Activated CD8-positive, alpha-beta T cell treated with anti-CD3 and anti-CD28 coated beads for 36 hours (primary cell): ENCODE measurements around the gene CXADR. TPM values are rescaled to one million over a fixed set of nuclear protein-coding genes. Genes with fewer than 3 reads are reported as not detected.

Experiments used
- ATAC-seq: fragments of 200-7000 bp; cut with Tn5 transposase; one replicate; pipeline ENCODE4 v1.10.0; 2021; ENCODE audit warnings: mild to moderate bottlenecking, moderate library complexity
- CTCF ChIA-PET: fragments of 350-600 bp; sonication (Branson Sonifier 250); formaldehyde crosslinking; loops from one replicate; lab custom pipeline; 2021; ENCODE audit warnings: antibody characterized with exemption; lab: Charles Lee
- POLR2A ChIA-PET: fragments of 350-600 bp; sonication (Branson Sonifier 250); formaldehyde crosslinking; loops from one replicate; lab custom pipeline; 2021; ENCODE audit warnings: antibody characterized with exemption; lab: Charles Lee
- DNase-seq: peaks from one replicate; pipeline ENCODE4 v3.0.0-alpha.2; 2020
- H3K27ac Mint-ChIP-seq: one replicate; pipeline ENCODE4 v1.8.0; 2021; ENCODE audit warnings: mild to moderate bottlenecking, mixed read lengths
- H3K27me3 Mint-ChIP-seq: one replicate; pipeline ENCODE4 v1.8.0; 2021; ENCODE audit warnings: mixed read lengths
- H3K36me3 Mint-ChIP-seq: one replicate; pipeline ENCODE4 v1.8.0; 2021; ENCODE audit warnings: low read depth, mixed read lengths
- H3K4me1 Mint-ChIP-seq: one replicate; pipeline ENCODE4 v1.8.0; 2021; ENCODE audit warnings: low read depth, mixed read lengths
- H3K4me3 Mint-ChIP-seq: one replicate; pipeline ENCODE4 v1.8.0; 2021; ENCODE audit warnings: mild to moderate bottlenecking, moderate library complexity, mixed read lengths
- H3K9me3 Mint-ChIP-seq: one replicate; pipeline ENCODE4 v1.8.0; 2021; ENCODE audit warnings: mixed read lengths
- intact Hi-C: fragments of 100-400 bp; cut with micrococcal nuclease; formaldehyde crosslinking; loops from one replicate; pipeline ENCODE4 v1.10.0; 2022
- total RNA-seq, 2 experiments: library from RNA; stranded (reverse); gene quantifications; one replicate each; pipeline ENCODE4 v1.2.3, GENCODE V29; 2021
- TF ChIP-seq, protein P1 (sequence below): fragments of 200-600 bp; IDR thresholded peaks from one replicate; pipeline ENCODE4 v1.8.0; 2022; ENCODE audit warnings: antibody characterized with exemption, mild to moderate bottlenecking

CXADR gene
- total RNA-seq, 2 experiments from 2014 or later, result 0.20 to 0.29 TPM

DNA sequence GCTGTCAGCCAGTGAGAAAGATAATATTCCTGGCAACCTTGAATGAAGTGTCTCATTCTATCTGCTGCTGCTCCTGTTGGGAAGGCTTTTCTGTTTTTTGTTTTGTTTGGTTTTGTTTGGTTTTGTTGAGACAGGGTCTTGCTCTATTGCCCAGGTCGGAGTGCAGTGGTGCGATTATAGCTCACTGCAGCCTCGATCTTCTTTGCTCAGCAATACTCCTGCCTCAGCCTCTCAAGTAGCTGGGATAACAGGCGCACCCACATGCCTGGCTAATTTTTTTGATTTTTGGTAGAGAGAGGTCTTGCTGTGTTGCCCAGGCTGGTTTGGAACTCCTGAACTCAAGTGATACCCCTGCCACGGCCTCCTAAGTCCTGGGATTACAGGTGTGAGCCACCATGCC is 62.2 kb downstream of the CXADR start:
- ATAC-seq (no peak), DNase-seq (no peak)
- Mint-ChIP-seq H3K27ac (no peak overlapping the region), H3K4me3 (no peak overlapping the region), H3K4me1 (no peaks in the 10 kb centered on the region), H3K9me3 (no peaks in the 10 kb centered on the region), H3K36me3 (no peaks in the 10 kb centered on the region), H3K27me3 (peaks cover 5% of the 10 kb centered on the region)
- intact Hi-C loops, result no loop called here
- ChIA-PET POLR2A (no interaction called here), CTCF (interaction anchor here (1.0 to 1.7 kb wide), 2 partner anchors 10 to 39 kb away, joined by 3 to 4 read pairs; no protein-coding TSS in a partner anchor)
- TF ChIP-seq, protein P1, sequence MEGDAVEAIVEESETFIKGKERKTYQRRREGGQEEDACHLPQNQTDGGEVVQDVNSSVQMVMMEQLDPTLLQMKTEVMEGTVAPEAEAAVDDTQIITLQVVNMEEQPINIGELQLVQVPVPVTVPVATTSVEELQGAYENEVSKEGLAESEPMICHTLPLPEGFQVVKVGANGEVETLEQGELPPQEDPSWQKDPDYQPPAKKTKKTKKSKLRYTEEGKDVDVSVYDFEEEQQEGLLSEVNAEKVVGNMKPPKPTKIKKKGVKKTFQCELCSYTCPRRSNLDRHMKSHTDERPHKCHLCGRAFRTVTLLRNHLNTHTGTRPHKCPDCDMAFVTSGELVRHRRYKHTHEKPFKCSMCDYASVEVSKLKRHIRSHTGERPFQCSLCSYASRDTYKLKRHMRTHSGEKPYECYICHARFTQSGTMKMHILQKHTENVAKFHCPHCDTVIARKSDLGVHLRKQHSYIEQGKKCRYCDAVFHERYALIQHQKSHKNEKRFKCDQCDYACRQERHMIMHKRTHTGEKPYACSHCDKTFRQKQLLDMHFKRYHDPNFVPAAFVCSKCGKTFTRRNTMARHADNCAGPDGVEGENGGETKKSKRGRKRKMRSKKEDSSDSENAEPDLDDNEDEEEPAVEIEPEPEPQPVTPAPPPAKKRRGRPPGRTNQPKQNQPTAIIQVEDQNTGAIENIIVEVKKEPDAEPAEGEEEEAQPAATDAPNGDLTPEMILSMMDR, result no peak

DNA sequence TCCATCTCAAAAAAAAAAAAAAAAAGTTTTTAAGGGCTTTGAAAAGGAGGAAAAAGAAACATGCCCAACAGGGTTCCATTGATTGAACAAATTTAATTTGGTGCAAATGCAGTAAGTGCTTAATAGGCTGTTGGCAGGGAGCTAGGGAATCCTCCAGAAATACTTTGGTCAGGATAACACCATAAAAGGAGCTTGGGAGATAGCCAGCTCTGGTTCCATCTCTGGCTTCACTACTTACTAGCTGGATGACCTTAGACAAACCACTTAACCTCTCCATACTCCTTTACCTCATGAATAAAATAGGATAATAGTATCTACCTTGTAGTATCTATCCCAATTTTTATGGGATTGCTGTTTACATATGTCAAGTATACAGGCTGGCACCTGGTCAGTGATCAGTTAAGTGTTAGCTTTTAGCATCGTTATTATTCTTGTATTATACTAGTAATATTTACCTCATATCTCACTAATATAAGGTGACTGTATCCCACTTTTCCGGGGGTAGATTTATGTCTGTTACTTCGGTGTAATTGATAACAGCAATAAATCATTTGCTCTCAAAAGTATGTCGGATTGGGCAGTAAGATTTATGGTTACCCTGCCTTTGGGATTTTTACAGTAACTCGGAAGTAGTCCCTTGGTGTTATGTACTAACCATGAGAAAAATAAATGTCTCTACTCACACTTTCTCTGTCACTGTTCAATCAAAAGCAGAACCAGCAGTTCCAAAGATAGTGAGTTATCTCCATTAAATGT is 63.4 kb downstream of the CXADR start:
- CTCF ChIA-PET, result no interaction called here
- H3K27me3 Mint-ChIP-seq, result peaks cover 3% of the 10 kb centered on the region
- POLR2A ChIA-PET, result no interaction called here
- no peaks in the 10 kb centered on the region for H3K4me1 Mint-ChIP-seq
- no peak overlapping the region for H3K4me3 Mint-ChIP-seq
- intact Hi-C loops, result no loop called here
- H3K27ac Mint-ChIP-seq, result no peak overlapping the region
- no peak for ATAC-seq
- H3K9me3 Mint-ChIP-seq, result no peaks in the 10 kb centered on the region
- DNase-seq, result no peak
- TF ChIP-seq, protein P1, result no peak
- H3K36me3 Mint-ChIP-seq, result no peaks in the 10 kb centered on the region

DNA sequence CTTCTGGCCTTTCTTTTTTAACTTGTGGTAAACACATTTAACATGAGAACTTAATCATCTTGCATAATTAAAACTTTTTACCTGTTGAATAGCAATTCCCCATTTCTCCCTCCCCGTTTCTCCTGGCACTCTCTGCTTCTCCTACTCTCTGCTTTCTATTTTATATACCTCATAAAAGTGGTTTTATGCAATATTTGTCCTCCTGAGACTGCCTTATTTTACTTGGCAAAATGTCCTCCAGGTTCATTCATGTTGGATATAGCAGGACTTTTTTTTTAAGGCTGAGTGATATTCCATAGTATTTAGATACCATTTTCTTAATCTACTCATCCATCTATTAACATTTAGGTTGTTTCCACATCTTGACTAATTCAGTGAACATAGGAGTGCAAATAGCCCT is 64.9 kb downstream of the CXADR start:
- no peak overlapping the region for H3K4me3 Mint-ChIP-seq
- ChIA-PET CTCF (no interaction called here), POLR2A (no interaction called here)
- no peaks in the 10 kb centered on the region for H3K4me1 Mint-ChIP-seq
- TF ChIP-seq, protein P1, result no peak
- intact Hi-C loops, result no loop called here
- H3K36me3 Mint-ChIP-seq, result no peaks in the 10 kb centered on the region
- H3K27me3 Mint-ChIP-seq, result peaks cover 3% of the 10 kb centered on the region
- no peak overlapping the region for H3K27ac Mint-ChIP-seq
- DNase-seq (no peak), ATAC-seq (no peak)
- H3K9me3 Mint-ChIP-seq, result no peaks in the 10 kb centered on the region

DNA sequence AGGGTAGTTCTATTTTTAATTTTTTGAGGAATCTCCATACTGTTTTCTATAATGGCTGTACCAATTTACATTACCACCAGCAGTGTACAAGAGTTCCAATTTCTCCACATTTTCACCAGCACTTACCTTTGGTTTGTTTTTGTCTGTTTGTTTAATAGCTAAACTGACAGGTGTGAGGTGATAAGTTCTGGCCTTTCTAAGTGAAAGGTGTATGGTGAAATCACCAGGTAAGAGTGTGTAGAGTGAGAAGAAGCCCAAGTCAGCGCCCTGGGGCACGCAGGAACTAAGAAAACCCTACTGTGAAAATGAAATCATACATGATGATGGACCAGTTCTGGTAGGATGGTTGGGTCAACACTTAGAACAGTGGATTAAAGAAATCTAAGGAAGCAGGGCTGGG is 65.3 kb downstream of the CXADR start:
- Mint-ChIP-seq H3K4me1 (no peaks in the 10 kb centered on the region), H3K27ac (no peak overlapping the region), H3K9me3 (no peaks in the 10 kb centered on the region), H3K27me3 (peaks cover 1% of the 10 kb centered on the region), H3K4me3 (no peak overlapping the region), H3K36me3 (no peaks in the 10 kb centered on the region)
- ATAC-seq, result no peak
- no peak for DNase-seq
- CTCF ChIA-PET, result interaction anchor here (0.9 kb wide), 1 partner anchor 189 kb away, joined by 3 read pairs; no protein-coding TSS in a partner anchor
- TF ChIP-seq, protein P1, result no peak
- POLR2A ChIA-PET, result no interaction called here
- intact Hi-C loops, result no loop called here

DNA sequence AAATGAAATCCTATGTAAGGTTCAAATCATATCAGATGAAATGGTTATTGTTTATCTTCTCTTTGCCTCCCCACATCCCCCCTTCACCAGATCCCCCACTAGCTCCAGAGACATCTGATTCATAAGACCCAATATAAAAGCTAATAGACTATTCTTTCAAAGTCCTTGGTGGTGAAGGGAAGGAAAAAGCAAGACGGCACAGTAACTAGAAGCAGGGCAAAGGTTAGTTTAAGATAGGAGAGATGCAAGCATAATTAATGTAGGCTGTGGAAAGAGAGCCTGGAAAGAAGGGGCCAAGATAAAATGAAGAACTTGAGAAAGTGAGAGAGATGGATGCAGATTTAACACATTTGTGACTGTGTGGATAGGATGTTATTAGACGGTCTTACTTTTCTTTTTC is 66.0 kb downstream of the CXADR start:
- Mint-ChIP-seq H3K9me3 (no peaks in the 10 kb centered on the region), H3K36me3 (no peaks in the 10 kb centered on the region), H3K4me3 (no peak overlapping the region), H3K27me3 (peaks cover 1% of the 10 kb centered on the region), H3K27ac (no peak overlapping the region), H3K4me1 (no peaks in the 10 kb centered on the region)
- ChIA-PET CTCF (interaction anchor here (0.9 kb wide), 1 partner anchor 190 kb away, joined by 3 read pairs; no protein-coding TSS in a partner anchor), POLR2A (no interaction called here)
- ATAC-seq, result no peak
- intact Hi-C loops, result no loop called here
- TF ChIP-seq, protein P1, result no peak
- DNase-seq, result no peak
